Nucleus accumbens (tissue), 56 donors: ENCODE measurements around the gene GRIK1.

ENCODE experiments used
- DNase-seq, 56 donors: peaks; one replicate each; lab custom pipeline; 2025; lab: John Stamatoyannopoulos, UW

GRIK1 gene

GRCh38 chr21:29914326-29914725 is 25.5 kb downstream of the GRIK1 start:
- DNase-seq = no peak

- no peak for DNase-seq
These were observed 30.2 kb downstream of the GRIK1 start for GRCh38 chr21:29909571-29909970.

- no peak for DNase-seq
These were observed 35.2 kb downstream of the GRIK1 start for GRCh38 chr21:29904359-29905282.

GRCh38 chr21:29896884-29897283 is 42.9 kb downstream of the GRIK1 start:
- DNase-seq = no peak

GRCh38 chr21:29893687-29894086 is 46.1 kb downstream of the GRIK1 start:
- no peak for DNase-seq

GRCh38 chr21:29892379-29892778 is 47.4 kb downstream of the GRIK1 start:
- DNase-seq = no peak

- DNase-seq = no peak
These were observed 51.4 kb downstream of the GRIK1 start for GRCh38 chr21:29888437-29888836.

- no peak for DNase-seq
These were observed 52.3 kb downstream of the GRIK1 start for GRCh38 chr21:29887313-29888009.

- no peak for DNase-seq
These were observed 54.3 kb downstream of the GRIK1 start for GRCh38 chr21:29885491-29885890.

GRCh38 chr21:29875873-29876272 is 63.9 kb downstream of the GRIK1 start:
- DNase-seq = no peak

GRCh38 chr21:29875036-29875716 is 64.6 kb downstream of the GRIK1 start:
- DNase-seq = no peak

- DNase-seq = no peak
These were observed 65.9 kb downstream of the GRIK1 start for GRCh38 chr21:29873908-29874307.

- no peak for DNase-seq
These were observed 69.0 kb downstream of the GRIK1 start for GRCh38 chr21:29870814-29871213.

- no peak for DNase-seq
These were observed 72.0 kb downstream of the GRIK1 start for GRCh38 chr21:29867796-29868195.

- DNase-seq = no peak
These were observed 79.5 kb downstream of the GRIK1 start for GRCh38 chr21:29860346-29860745.

GRCh38 chr21:29857150-29857549 is 82.6 kb downstream of the GRIK1 start:
- DNase-seq = no peak

- no peak for DNase-seq
These were observed 85.0 kb downstream of the GRIK1 start for GRCh38 chr21:29854795-29855194.

GRCh38 chr21:29851611-29852010 is 88.2 kb downstream of the GRIK1 start:
- DNase-seq = no peak

- peak in 42 of 56 donors; percentile 0 to 71 (median 20) for DNase-seq
These were observed 90.0 kb downstream of the GRIK1 start for GRCh38 chr21:29849735-29850176.

GRCh38 chr21:29843804-29844203 is 96.0 kb downstream of the GRIK1 start:
- DNase-seq = no peak

- DNase-seq = no peak
These were observed 105.2 kb downstream of the GRIK1 start for GRCh38 chr21:29834617-29835016.
